Glomerular visceral epithelial cell (primary cell): ENCODE data around the gene DDHD1.

Experiments used
- DNase-seq: peaks from one replicate; pipeline ENCODE4 v3.0.0-alpha.2; 2016; ENCODE audit errors: extremely low spot score

The DDHD1 gene

DNA sequence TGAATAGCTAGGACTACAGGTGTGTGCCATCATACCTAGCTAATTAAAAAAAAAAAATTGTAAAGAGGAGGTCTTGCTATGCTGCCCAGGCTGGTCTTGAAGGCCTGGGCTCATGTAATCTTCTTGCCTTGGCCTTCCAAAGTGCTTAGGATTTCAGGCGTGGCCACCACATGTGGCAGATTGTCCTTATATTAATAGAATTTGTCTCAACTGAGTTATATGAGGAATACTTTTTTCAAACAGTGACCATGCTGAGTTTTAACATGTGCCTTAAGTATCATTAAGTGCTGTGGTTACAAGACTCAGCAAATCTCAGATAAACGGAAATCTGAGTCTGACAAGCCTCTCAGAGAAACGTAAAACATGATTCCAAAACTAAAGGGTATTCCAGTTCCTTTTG is 119.1 kb downstream of the DDHD1 start:
- no peak for DNase-seq

GRCh38 chr14:53032838-53033390 is 120.2 kb downstream of the DDHD1 start:
- DNase-seq = no peak

- peak; percentile 65 for DNase-seq
Measured at GRCh38 chr14:53032161-53032803, 120.8 kb downstream of the DDHD1 start.

DNA sequence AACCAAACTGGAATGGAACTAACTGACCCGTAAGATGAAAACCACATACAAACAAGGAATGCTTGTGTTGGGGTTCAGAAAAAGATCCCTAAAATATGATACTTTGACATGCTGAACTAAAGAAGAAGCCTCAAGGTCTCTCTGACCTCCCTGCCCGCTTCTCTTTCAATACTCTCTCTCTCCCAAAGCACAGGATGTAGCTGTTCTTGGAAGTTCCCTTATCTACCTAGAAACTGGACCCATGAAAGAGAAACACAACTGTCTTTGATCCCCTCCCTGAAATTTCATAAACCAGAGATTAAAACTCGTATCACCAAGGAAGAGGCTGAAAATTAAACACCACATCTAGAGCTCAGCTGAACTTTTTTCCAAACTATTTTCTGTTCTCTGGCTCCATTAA is 125.6 kb downstream of the DDHD1 start:
- no peak for DNase-seq

DNA sequence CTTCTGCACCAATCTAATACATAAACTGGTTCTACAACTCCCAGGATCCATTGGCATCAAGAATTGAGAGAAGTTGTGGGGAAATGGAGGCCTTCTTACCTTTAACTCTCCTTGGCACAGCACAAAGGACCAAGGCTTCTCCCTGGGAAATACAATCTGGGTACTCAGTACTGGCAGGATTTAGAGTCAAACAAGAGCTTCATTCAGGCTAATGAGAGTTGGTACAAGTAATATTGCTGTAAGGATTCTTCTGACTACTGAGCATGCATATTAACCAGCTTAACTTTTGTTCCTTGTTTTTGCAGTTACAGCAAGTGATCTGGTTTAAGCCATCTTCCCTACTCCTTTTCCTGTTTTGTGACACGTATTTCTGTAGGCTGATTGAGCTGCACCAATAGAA is 126.1 kb downstream of the DDHD1 start:
- no peak for DNase-seq

DNA sequence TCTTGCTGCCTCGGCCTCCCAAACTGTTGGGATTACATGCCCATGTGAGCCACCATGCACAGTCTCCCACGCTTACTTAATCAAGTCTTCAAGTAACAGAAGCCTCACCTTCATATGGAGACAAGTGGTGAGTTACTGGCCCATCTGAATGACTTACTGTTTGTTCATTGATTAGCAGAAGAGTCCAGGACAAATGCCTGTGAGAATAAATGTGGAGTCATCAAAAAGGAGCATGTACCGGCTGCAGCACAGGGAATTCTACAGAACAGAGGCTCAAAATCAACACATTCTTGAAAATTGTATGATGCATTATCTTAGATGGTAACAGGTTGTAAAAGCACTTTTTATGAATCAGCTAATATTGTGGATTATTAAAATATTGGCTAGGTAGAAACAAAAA is 129.8 kb downstream of the DDHD1 start:
- no peak for DNase-seq

GRCh38 chr14:53022593-53022992 is 130.5 kb downstream of the DDHD1 start:
- no peak for DNase-seq

- DNase-seq = no peak
Measured at GRCh38 chr14:53020193-53020932, 132.8 kb downstream of the DDHD1 start.

GRCh38 chr14:53019406-53019805 is 133.7 kb downstream of the DDHD1 start:
- DNase-seq = no peak

- DNase-seq = no peak
Measured at GRCh38 chr14:53017837-53018236, 135.3 kb downstream of the DDHD1 start.

- DNase-seq = no peak
Measured at GRCh38 chr14:53016919-53017318, 136.2 kb downstream of the DDHD1 start.

GRCh38 chr14:53016491-53016890 is 136.6 kb downstream of the DDHD1 start:
- DNase-seq = no peak

DNA sequence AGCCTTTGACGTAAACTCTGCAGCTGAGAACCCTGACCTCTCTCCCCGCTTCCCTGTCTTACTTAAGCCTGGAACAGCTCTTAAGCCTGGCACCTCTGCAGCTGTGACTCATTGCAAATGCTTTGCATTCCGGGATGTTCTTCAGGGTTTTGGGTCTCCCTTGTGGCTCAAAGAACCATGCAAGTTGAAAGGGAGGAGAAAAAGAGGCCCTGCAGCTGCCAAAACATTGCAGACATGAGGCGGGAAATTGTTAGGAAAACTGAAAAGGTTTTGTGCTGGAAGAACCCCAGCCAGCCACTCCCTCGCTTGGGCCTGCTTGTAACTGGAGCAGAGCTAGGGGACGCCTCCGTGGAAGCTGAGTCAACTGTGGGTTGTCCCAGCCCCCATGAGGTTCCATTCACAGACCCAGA is 142.1 kb downstream of the DDHD1 start:
- DNase-seq = peak; percentile 94

DNA sequence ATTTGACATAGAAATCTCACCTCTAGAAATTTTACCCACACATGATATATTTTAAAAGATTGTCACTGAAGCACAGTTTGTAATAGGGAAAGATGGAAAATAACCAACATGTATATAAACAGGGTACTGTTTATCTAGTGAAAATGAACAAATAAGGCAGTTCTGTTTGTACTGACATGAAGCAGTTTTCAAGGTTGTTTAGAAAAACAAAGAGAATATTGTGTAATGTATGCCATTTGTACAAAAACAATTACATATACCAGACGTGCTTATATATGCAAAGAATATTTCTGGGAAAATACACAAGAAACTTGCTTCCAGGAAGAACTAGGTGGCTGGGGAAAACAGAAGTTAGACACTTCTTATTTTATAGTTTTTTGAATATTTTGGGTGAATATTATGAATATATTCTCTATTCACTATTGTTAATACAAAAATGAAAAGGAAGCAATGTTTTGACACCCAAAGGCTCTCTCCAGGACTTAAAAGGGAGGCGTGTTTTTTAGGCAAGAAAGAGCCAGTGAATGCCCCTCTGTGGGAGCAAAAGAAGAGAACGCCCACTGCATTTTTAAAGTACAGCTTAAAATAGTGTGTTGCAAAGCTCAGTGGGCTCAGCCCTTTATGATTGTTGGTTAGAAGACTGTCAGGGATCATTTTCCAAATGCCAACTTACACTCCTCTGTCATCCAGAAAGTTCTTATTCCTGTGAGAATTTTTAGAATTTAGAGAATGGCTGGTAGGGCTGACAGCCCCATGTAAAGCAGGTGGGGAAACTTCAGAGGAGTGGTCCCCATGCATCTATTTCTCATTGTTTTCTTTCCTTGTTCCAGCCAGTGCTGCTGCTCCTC is 142.7 kb downstream of the DDHD1 start:
- no peak for DNase-seq

DNA sequence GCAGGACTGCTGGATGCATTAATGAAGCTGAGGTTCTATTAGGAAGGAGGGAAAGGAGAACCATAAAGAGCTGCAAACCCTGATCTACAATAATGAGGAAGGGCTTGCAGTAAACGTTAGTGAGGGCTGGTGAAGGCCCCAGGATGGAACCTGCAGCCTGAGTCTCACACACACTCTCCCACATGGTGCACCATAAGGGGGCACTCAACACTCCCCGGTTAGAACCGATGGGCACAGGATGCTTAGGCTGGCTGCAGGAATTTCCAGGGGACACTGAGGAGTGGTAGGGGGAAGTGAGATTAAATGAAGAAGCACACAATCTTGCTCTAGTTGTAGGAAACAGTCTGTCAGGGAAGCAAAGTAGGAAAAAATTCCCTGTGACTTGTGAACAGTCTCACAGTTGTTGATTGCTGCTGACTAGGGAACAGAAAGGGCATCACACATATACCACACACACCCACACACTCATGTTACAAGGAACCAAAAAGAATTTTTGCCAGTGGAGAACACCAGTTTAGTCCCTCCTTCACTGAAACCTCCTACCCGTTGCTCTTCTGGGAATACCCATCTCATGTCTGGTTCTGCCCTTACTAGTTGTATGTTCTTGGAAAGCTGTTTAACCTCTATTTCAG is 146.1 kb downstream of the DDHD1 start:
- no peak for DNase-seq

GRCh38 chr14:53004976-53005375 is 148.1 kb downstream of the DDHD1 start:
- DNase-seq = no peak

DNA sequence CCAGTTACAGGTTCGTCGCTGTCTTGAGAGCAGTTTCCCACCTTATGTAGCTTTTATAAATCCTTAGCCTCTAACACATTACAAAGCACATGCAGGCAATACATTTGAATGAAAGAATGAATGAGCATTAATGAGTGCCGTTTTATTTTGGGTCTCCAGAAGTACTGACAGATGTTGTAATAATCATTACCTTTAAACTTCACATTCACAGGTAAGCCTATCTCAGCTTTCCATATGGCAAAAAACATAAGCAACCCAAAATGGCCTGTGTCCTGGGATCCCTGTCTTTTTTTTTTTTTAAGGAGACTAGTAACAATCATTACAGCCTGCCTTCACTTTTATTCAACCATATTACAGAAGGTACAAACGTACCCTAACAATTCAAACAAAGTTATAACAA is 149.3 kb downstream of the DDHD1 start:
- no peak for DNase-seq

DNA sequence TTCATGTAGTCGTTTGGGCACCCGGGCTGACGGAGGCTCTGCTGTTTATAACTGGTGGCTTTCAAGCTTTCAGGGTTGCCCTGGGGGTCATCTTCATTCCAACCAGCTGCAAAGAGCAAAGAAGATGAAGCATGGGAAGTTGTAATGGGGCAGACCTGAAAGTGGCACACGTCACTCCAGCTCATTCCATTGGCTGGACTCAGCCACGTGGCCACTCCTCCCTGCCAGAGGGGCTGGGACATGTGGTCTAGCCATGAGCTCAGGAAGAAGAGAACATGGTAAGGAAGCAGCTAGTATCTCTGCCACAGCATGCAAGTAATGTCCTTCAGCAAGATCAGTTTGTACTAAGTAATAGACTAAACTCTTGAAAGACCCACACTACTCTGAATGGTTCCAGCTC is 150.5 kb downstream of the DDHD1 start:
- no peak for DNase-seq

DNA sequence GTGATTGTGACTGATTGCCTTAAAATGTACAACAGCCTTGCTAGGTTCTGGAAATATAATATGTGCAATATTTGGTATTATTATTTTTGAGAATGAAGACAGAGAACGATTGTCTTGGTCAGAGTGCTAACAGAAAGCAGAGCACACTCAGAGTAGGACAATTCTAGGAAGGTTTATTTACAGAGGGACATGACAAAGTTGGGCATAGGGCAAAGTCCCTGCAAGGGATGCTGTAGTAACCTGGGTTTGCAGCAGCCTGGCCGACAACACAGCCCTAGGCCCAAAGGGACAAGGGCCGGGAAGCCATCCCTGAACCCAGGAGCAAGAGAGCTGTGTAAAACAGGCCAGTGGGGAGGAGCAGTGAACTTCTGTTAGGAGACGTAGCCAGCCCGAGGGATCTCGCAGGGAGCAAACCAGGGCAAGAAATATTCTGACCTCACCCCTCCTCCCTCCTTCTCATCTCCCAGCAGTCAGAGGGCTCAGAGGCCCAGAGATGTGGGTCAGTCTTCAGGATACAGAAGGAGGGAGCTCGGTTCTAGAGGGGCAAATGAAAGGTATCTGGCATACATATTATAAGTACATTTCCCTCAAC is 151.2 kb downstream of the DDHD1 start:
- no peak for DNase-seq

- no peak for DNase-seq
Measured at GRCh38 chr14:52998376-52999015, 154.6 kb downstream of the DDHD1 start.

DNA sequence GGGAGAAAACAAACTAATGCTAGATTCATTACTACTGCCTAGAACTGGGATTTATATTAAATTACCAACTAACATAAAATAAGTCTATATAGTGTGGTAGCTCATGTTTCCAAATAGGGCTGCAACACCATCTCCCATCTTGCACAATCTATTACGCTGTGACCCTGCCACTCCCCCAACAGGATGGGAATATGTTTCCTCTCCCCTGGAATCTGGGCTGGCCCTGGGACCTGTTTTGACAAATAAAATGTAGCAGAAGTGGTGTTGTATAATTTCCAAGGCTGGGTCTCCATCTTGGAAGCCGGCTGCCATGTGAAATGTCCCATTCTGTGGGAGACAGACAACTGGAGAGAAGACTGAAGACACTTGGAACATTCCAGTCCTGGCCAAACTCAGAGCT is 156.6 kb downstream of the DDHD1 start:
- DNase-seq = no peak
